GM18951 (cell line): Measurements from ENCODE around the gene NPB.
A peak's percentile ranks its signal among the peaks of the same experiment; 100 is the strongest.
"Not testable (repeated sequence)": the region's sequence is repeated elsewhere in the genome, so short reads cannot be mapped to it uniquely, and the experiment has no call there.

Source experiments
- POLR2A ChIP-seq: IDR thresholded peaks from 4 replicates; pipeline ENCODE4 v1.6.1; 2011; ENCODE audit warnings: mild to moderate bottlenecking; ENCODE audit not compliant: insufficient read length, insufficient read depth; ENCODE audit errors: extremely low read depth
- in situ Hi-C: fragments of 300-500 bp; cut with MboI; formaldehyde crosslinking; loops from one replicate; pipeline ENCODE4 v1.12.0; 2022; ENCODE audit warnings: low sequenced_read_pairs, mixed read lengths, inconsistent platforms; ENCODE audit not compliant: unreplicated experiment

NPB gene

GRCh38 chr17:81916234-81917001 is 14.4 kb downstream of the NPB start:
- in situ Hi-C loops, result no loop called here
- no peak for TF ChIP-seq POLR2A

GRCh38 chr17:81917565-81918332 is 15.7 kb downstream of the NPB start, which contains the start of gene SIRT7:
TSS of gene SIRT7 (minus strand) at chr17:81918176. CDS start at chr17:81918131, 45 bp downstream.
- TF ChIP-seq POLR2A, result peak; percentile 94
- in situ Hi-C loops, result no loop called here

GRCh38 chr17:81918333-81918669 is 16.3 kb downstream of the NPB start:
- in situ Hi-C loops, result not testable (repeated sequence)

GRCh38 chr17:81918832-81919545 is 17.0 kb downstream of the NPB start:
- in situ Hi-C loops, result no loop called here
- TF ChIP-seq POLR2A, result no peak

- in situ Hi-C loops, result no loop called here
- no peak for TF ChIP-seq POLR2A
These were observed 18.8 kb downstream of the NPB start for GRCh38 chr17:81920612-81921536.

- in situ Hi-C loops, result no loop called here
- no peak for TF ChIP-seq POLR2A
These were observed 19.5 kb downstream of the NPB start for GRCh38 chr17:81921537-81921862.

GRCh38 chr17:81921996-81922565 is 20.0 kb downstream of the NPB start:
- in situ Hi-C loops, result no loop called here

GRCh38 chr17:81922566-81923301 is 20.7 kb downstream of the NPB start:
- in situ Hi-C loops, result no loop called here
- TF ChIP-seq POLR2A, result no peak

More at GRCh38 chr17:81921996-81922565, 20.0 kb downstream of the NPB start:
- TF ChIP-seq POLR2A, result no peak

GRCh38 chr17:81923302-81924260 is 21.5 kb downstream of the NPB start:
- in situ Hi-C loops, result no loop called here
- no peak for TF ChIP-seq POLR2A

- TF ChIP-seq POLR2A, result no peak
- in situ Hi-C loops, result no loop called here
These were observed 22.8 kb downstream of the NPB start for GRCh38 chr17:81924557-81925532.
